Measurements from ENCODE around the gene COL4A2. TPM values are rescaled to one million over a fixed set of nuclear protein-coding genes. Genes with fewer than 3 reads are reported as not detected.
"Not testable (repeated sequence)": the region's sequence is repeated elsewhere in the genome, so short reads cannot be mapped to it uniquely, and the experiment has no call there.

The COL4A2 gene
- polyA plus RNA-seq, 1 experiment = 886 TPM

- POLR2A ChIA-PET = no interaction called here
Observed at GRCh38 chr13:110448677-110449076, 141.6 kb downstream of the COL4A2 start.

GRCh38 chr13:110449219-110450015, 142.3 kb downstream of the COL4A2 start:
- no peak for TF ChIP-seq CTCF (IDR thresholded peaks at IDR 0.05; ENCODE audit: insufficient read depth, low read depth, low read length)
- Histone ChIP-seq H3K36me3 (ENCODE audit: control insufficient read depth, insufficient read depth, low read length) (peaks cover 10% of the 10 kb centered on the region), H3K27me3 (ENCODE audit: control insufficient read depth, insufficient read depth, low read length) (no peaks in the 10 kb centered on the region), H3K4me3 (ENCODE audit: low read depth, low read length) (no peak overlapping the region)
- CTCF ChIA-PET = no interaction called here
- POLR2A ChIA-PET = no interaction called here
- DNase-seq (ENCODE audit: low read depth) = no peak

More at GRCh38 chr13:110448677-110449076, 141.6 kb downstream of the COL4A2 start:
- no peak for DNase-seq (ENCODE audit: low read depth)
- H3K27me3 ChIP-seq (ENCODE audit: control insufficient read depth, insufficient read depth, low read length) = no peaks in the 10 kb centered on the region
- no peak overlapping the region for H3K4me3 ChIP-seq (ENCODE audit: low read depth, low read length)
- TF ChIP-seq CTCF (IDR thresholded peaks at IDR 0.05; ENCODE audit: insufficient read depth, low read depth, low read length) = no peak
- CTCF ChIA-PET = no interaction called here
- H3K36me3 ChIP-seq (ENCODE audit: control insufficient read depth, insufficient read depth, low read length) = peaks cover 10% of the 10 kb centered on the region

GRCh38 chr13:110450016-110450900, 143.2 kb downstream of the COL4A2 start:
- H3K36me3 ChIP-seq (ENCODE audit: control insufficient read depth, insufficient read depth, low read length) = peaks cover 16% of the 10 kb centered on the region
- no peak for DNase-seq (ENCODE audit: low read depth)
- TF ChIP-seq CTCF (IDR thresholded peaks at IDR 0.05; ENCODE audit: insufficient read depth, low read depth, low read length) = no peak
- ChIA-PET CTCF (interaction anchor here (0.6 to 0.8 kb wide), 2 partner anchors 127 to 229 kb away, joined by 3 to 5 read pairs; no protein-coding TSS in a partner anchor), POLR2A (no interaction called here)
- H3K4me3 ChIP-seq (ENCODE audit: low read depth, low read length) = no peak overlapping the region
- no peaks in the 10 kb centered on the region for H3K27me3 ChIP-seq (ENCODE audit: control insufficient read depth, insufficient read depth, low read length)

GRCh38 chr13:110450941-110451730, 144.1 kb downstream of the COL4A2 start:
- no peaks in the 10 kb centered on the region for H3K27me3 ChIP-seq (ENCODE audit: control insufficient read depth, insufficient read depth, low read length)
- TF ChIP-seq CTCF (IDR thresholded peaks at IDR 0.05; ENCODE audit: insufficient read depth, low read depth, low read length) = no peak
- no peak for DNase-seq (ENCODE audit: low read depth)
- H3K36me3 ChIP-seq (ENCODE audit: control insufficient read depth, insufficient read depth, low read length) = peaks cover 17% of the 10 kb centered on the region
- ChIA-PET POLR2A (no interaction called here), CTCF (interaction anchor here (0.6 to 0.8 kb wide), 2 partner anchors 128 to 230 kb away, joined by 3 to 5 read pairs; no protein-coding TSS in a partner anchor)
- H3K4me3 ChIP-seq (ENCODE audit: low read depth, low read length) = no peak overlapping the region

GRCh38 chr13:110453091-110453490, 146.0 kb downstream of the COL4A2 start:
- POLR2A ChIA-PET; CTCF ChIA-PET; H3K27me3 ChIP-seq (ENCODE audit: control insufficient read depth, insufficient read depth, low read length); DNase-seq (ENCODE audit: low read depth); H3K4me3 ChIP-seq (ENCODE audit: low read depth, low read length): not testable (repeated sequence)
- H3K36me3 ChIP-seq (ENCODE audit: control insufficient read depth, insufficient read depth, low read length) = peaks cover 23% of the 10 kb centered on the region
